Stomach (tissue), 4 donors: ENCODE results near the gene MSI2.

Experiments used
- EP300 ChIP-seq: sonication (generic); formaldehyde crosslinking; IDR thresholded peaks from one replicate; pipeline ENCODE4 v1.6.1; 2017; ENCODE audit warnings: antibody characterized with exemption
- POLR2AphosphoS5 ChIP-seq, 3 donors: sonication (generic); formaldehyde crosslinking; IDR thresholded peaks; one replicate each; pipeline ENCODE4 v1.6.1; 2016; ENCODE audit warnings: antibody characterized with exemption in 3 of 3
- TF ChIP-seq, protein P1 (sequence below), 7 experiments: fragments of 450-650 bp in 4 of 7; fragments of 200-600 bp in 3 of 7; sonication (generic) in 3 of 7; IDR thresholded peaks; one replicate each; pipeline ENCODE4 v1.5.1; 2016 to 2019; ENCODE audit warnings: antibody characterized with exemption in 7 of 7, control low read depth in 2 of 7, mild to moderate bottlenecking in 1 of 7

DNA sequence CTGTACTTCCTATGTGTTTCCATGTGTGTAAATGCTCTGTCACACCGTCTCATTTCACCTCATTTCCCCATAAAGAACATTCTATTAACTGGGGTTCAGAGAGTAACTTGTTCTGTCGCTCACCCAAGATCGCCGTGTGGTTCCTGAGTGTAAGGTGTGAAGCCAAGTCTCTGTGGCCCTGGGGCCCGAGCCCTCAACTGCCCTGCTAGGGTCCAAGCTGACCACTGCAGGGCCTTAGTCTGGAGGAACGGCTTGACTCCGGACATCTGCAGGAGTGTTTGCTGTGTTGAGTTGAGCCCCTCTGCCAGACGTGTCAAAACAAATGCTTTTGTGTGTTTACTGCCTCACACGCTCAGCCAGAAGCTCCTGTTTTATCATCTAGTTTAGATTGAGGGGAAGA, 244.7 kb downstream of the MSI2 start:
- TF ChIP-seq EP300 (no peak), POLR2AphosphoS5 (IDR thresholded peaks at IDR 0.05) (no peak)
- TF ChIP-seq, protein P1, sequence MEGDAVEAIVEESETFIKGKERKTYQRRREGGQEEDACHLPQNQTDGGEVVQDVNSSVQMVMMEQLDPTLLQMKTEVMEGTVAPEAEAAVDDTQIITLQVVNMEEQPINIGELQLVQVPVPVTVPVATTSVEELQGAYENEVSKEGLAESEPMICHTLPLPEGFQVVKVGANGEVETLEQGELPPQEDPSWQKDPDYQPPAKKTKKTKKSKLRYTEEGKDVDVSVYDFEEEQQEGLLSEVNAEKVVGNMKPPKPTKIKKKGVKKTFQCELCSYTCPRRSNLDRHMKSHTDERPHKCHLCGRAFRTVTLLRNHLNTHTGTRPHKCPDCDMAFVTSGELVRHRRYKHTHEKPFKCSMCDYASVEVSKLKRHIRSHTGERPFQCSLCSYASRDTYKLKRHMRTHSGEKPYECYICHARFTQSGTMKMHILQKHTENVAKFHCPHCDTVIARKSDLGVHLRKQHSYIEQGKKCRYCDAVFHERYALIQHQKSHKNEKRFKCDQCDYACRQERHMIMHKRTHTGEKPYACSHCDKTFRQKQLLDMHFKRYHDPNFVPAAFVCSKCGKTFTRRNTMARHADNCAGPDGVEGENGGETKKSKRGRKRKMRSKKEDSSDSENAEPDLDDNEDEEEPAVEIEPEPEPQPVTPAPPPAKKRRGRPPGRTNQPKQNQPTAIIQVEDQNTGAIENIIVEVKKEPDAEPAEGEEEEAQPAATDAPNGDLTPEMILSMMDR (IDR thresholded peaks at IDR 0.05) = no peak
